NCI-H1417 treated with DMSO at 0.1 percent for 48 hours (cell line): ENCODE measurements around the gene PLOD2.
A peak's percentile ranks its signal among the peaks of the same experiment; 100 is the strongest.

Experiments
- DNase-seq: peaks from one replicate; lab custom pipeline; 2025; lab: John Stamatoyannopoulos, UW

The PLOD2 gene

DNA sequence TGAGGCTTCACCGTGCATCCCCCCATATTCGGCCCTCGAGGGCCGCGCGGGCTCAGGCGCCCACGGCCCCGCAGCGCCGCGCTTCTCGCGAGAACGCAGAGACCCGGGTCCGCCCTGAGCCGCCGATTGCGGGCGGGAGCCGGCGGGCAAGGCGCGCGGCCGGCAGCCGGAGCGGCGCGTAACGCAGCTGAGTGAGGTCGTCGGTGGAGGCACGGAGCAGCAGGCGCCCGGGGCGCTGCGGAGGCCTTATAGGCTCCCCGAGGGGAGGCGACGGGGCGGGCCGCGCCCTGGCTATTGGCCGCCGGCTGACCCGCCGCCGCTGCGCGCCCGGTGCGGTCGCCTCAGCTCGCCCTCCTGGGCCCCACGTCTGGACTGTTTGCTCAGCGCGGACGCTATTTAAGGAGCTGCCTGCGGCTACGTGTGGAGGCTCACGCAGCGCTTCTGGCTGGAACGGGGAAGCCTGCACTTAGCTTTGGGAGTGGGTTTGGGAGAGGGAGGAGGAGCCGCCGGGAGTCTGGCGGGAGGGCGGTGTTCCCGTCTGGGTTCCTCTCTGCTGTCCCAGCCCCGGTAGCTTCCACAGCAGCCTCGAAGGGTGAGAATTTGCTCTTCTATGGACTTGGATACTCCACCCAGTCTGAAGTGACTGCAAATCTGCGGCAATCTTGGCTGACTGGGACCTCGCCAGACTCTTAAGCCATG lies at the start of gene PLOD2:
TSS of gene PLOD2 (minus strand) at position 221 of the 699 bp plus-strand sequence. CDS start at position 26, 195 bp downstream.
- peak; percentile 26 for DNase-seq

DNA sequence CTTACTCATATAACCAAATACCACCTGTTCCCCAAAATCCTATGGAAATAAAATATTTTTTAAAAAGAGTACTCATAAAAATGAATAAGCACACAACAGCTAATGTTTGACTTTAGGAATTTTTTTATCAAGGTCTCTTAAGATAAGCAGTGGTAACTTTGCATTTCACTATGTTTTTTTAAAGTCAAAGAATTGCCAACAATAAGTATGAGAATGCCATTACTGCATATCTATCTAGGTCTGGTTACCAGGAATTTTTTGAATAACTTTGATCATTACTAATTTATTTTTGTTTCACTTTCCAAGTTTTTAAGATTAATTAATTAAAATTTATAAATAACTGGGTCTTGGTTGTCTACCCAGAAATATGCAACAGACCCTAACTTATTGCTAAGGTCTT lies 48.4 kb upstream of the PLOD2 start:
- DNase-seq, result no peak

DNA sequence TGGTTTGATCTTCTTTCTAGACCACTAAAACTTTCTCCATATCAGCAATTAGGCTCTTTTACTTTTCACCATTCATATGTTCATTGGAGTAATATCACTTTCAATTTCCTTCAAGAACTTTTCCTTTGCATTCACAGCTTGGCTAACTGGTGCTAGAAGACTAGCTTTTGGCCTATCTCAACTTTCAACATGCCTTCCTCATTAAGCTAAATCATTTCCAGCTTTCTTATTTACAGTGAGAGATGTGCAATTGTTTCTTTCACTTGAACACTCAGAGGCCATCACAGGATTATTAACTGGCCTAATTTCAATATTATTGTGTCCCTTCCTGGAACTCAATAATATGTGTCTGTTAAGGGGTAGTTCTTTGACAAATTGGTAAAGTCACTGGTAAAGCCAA lies 42.8 kb upstream of the PLOD2 start:
- DNase-seq, result no peak

DNA sequence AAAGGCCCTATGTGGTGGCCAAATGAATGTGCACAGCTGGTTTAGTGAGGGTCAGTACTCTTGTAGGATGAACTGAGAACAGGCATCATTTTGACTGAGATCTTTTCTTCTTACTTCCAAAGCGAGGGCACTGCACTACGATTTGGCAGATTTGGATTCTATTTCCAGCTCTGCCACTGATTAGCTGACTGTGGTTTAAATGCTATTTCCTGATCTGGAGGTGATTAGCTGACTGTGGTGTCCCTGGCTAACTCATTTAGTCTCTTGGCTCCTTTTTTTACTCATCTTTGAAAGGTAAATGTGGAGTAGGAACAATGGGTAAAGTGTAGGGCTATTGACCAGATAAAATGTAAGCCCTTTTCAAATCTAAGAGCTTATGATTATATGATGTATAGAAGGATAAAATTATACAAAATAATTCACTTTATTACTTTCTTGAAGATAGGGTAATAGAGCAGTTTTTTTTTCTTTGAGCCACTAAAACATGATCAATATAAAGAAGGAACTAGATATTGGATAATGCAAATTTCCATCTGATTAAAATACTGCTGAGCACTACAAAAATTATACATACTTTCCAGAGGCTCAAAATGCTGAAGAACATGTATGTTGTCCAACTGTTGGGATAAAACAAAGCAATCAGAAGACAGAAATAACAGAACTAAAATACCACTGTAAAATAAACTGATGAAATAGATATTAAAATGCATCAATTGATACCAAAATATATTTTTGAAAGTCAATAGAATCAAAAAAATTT lies 39.7 kb upstream of the PLOD2 start:
- DNase-seq, result no peak

DNA sequence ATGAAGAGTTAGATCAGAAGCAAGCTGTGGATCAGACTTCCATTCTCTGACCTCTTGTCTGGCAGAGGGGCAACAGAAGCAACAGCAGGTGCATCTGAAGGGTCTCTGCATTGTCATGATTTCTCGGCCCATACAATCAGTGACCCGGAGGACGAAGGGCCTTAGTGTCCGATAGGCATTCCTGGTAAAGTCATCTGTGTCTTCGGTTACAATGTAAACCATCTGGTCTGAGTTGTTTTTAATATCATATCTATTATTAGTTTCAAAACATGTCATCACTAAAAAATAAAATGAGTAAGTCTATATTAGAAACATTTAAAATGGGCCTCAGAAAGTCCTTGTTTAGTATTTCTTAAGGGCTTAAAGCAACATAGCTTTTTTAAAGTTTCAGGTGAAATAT lies 38.8 kb upstream of the PLOD2 start:
- no peak for DNase-seq

DNA sequence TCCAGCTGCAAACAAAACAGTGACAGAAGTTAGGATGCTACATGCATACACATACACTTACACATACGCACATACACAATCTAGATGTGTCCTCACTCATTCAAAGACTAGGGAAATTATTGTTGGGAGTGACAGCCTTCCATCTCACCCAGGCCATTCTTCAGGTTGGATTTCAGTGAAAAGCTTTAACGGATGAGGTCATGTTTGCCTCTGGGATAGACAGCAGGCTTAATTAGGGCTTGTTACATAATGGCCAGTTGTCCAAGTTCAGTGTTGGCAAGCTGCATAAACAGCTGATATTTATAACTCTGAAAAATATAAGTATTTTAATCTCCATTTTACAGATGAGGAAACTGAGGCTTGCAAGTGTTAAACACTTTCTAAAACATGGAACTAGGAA lies 35.8 kb upstream of the PLOD2 start:
- no peak for DNase-seq

DNA sequence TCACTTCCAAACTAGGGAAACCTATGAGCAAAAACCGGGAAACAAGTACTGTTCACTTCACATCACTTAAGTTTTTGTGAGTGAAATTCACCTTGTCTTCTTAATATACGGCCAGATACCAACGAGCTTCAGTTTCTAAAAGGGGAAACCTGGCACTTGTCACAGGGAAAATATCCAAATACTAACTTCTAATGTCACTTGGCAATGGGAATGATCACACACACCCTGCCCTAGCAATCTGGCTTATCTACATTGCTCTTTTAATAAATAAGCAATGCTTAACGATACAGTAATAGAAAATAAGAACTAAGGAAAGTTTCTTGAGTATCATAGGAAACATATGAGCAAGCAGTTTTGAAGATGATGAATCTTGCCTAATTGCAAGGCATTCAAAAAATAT lies 34.6 kb upstream of the PLOD2 start:
- no peak for DNase-seq

DNA sequence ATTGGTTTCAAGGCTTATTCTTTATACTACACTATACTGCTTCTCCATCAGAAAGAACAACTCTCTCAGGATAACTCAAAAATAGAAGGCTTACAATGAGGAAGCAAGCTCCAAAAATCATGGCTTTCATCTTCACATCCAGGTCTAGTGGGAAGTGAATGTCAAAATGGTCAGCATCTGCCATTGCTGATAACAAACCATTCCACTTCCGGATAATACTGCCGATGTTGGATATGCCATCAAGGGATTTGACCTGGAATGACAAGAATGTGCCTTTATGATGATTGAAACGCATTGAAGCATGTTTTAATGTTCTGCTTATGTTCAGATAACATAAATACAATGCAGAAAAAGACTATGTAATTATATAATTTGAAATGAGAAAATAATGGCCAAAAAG lies 34.0 kb upstream of the PLOD2 start:
- DNase-seq, result no peak

DNA sequence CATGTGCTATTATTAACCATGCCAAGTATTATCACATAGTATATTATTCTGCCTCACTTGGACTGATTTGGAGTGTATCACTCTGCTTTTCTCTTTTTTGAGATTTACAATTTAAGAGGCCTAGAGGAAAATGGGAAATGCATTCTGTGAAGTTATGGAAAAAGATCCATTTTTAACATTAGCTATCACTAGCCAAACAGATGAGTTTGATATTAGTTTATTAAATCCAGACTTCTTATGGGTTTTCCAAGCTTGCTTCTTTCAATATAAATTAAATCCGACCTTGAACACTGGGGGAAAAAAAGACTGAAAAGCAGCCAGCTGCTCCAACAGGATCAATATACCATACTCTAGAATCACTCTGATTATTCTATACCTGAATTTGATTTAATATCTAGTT lies 30.1 kb upstream of the PLOD2 start:
- DNase-seq, result no peak

DNA sequence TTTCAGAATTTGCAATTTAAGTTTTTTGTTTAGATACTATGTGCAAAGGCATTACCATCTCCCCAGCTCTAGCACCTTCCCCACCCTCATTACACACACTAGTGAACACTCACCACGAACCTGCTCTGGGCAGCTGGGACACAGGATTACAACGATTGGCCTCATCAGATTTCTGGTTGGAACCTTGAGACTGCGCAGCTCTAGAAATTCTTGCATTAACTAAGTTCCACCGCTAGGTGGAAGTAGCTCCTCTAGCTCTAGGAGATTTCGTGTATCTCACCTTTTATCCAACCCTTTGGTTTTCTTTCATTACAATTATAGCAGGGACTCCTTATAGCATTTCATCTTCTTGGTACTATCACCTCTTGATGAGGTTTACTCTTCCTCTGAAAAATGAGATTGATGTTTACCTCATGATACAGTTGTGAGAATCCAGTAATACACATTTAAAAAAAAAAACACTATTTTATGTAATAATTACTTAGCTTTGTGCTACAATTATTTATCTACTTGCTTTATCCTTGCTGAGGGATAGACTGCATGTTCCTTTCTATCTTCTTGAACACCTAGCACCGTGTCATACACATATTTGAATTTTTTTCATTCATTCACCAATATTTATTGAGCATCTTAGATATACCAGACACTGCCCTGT lies 28.7 kb upstream of the PLOD2 start:
- DNase-seq, result no peak

DNA sequence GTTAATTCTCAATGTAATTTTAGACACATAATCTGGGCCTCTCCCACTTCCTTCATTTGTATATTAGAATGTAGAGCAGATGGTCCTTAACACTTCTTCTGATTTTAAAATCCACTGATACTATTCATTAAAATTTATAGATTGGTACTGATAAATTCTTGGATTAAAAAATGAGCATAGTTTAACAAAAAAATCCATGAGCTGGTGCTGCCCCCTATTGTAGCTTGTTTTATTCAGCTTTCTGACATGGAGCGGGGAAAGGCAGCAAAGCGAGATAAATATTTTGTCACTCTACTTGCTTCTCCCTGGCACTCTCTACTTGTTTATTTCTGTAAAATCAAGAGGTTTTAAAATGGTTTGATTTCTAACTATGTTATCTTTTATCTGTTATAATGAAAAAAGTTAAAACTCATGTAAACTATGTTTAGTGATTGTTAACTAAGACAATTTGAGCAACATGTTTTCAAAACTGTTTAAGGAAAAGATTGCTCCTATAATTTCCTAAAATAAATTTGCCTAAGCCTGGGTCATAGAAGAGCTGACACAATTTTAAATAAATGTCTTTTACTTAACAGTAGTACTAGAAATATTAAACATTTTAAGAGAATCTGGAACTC lies 26.5 kb upstream of the PLOD2 start:
- no peak for DNase-seq

DNA sequence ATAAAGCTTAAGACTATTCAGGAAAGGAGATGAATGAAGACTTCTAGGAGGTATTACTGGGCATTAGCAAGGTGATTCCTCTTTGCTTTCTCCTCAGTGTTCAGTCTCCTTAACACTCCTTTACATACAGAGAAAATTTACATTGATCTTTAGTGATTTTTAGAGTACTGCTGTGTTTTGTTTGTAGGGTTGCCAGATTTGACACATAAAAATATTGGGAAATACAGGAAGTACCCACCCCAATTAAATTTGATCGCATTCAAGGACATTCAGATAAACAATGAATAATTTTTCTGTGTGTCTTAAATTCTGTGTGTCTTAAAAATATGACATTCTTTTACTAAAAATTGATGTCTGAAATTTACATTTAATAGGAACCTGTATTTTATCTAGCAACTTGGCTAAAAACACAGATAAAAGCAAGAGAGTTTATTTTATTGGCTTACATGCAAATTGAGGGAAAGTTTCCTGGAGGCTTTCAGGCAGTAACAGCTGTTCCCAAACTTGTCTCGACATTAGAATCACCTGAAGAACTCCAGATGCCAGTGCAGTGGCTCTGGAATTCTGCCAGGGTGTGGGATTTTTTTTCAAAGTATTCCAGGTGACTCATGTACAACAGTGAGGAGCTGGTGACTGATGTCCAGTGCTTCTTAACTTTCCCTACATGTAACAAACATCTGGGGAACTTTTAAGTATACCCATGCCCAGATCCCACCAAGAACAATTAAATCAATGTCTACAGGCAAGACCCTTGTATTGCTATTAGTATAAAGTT lies 23.4 kb upstream of the PLOD2 start:
- DNase-seq, result no peak

DNA sequence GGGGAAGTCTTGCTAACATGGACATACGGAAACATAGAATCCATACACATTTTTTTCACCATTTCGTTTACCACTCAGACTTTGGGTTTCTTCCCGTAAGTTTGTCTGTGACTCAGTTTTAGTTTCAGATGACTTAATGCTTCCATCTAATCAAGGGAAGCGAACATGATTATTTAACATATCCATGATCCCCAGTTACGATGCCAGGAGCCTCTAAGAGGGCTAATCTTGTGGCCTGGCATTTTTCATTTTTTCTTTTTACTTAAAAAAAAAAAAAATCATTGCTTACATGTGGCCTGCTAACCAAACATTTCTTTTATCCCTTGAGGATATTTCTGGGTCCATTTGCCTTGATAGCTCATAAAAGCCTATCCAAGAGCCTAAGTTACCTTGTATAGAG lies 20.2 kb upstream of the PLOD2 start:
- DNase-seq, result no peak

DNA sequence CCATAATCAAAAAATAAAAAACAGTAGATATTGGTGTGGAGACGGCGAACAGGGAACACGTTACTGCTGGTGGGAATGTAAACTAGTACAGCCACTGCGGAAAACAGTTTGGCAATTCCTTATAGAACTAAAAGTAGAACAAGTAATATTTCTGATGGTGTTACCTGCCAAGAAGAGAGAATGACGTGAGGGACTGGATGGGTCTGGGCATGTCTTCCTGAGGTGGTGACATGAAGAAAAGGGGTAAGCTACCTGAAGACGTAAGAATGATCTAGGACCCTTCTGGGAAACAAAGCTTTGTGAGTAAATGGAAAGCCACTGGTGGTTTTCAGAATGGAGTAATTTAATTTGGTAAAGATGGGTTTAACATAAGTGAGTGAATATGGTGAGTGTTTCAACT lies 19.4 kb upstream of the PLOD2 start:
- no peak for DNase-seq

DNA sequence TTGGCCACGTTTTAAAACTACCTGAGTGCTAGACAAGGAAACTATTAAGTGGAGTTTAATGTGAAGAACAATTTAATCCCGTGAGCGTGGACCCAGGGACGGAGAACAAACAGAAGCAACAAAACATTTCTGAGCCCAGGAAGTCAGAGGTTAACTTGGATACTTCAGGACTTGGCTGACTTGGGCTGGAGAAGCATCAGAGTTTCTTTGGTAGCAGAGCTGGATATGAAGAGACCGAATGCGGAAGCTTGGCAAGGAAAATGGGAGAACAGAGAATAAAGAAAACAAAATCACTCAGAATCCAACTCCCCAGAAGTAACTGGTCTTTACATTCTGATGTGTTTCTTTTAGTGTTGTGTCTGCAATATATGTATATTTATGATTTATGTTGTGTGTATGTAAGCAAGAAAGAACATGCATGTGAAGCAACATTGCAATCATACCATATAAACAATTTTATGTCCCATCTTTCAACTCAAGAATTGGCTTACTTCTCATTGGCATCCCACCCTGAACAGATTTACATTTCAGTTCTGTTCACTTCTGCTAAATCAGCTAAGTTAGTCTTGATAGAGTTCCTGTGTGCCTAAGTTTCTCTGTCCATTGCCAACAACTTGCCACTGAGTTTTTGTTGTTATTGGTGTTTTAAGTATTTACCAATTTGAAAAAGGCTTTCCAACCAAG lies 17.2 kb upstream of the PLOD2 start:
- DNase-seq, result no peak

DNA sequence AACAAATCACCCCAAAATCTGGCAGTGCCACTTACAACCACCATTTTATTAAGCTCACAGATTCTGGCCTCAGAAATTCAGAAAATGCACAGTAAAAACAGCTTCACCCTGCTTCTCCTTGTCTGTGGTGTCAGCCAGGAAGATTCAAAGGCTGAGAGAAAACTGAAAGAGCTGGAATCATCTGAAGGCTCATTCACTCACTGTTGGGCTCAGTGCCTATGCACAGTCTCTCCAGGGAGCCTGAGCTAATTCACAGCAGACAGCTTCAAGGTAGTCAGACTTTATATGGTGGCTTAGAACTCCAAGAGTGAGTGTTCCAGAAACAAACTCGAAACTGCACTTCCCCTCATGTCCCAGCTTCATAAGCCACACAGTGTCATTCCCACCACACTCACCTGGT lies 16.5 kb upstream of the PLOD2 start:
- no peak for DNase-seq

DNA sequence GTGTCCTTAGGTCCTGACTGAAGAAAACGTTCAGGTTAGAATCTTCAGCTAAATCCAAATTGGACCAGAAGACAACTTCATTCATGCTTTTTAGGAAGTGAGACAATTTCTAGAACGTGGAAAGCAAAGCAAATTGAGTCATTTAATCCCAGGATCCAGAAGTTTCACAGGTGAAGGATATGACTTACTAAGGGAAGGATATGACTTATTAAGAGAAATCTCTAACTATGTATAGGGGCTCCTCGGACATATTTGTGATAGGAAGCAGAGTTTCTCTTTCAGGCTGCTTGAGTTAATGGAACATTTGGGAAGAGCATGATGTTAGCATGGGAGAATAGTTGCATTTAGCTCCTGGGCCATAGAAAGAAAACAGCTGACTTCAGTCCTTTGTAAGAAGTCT lies 16.1 kb upstream of the PLOD2 start:
- DNase-seq, result no peak

DNA sequence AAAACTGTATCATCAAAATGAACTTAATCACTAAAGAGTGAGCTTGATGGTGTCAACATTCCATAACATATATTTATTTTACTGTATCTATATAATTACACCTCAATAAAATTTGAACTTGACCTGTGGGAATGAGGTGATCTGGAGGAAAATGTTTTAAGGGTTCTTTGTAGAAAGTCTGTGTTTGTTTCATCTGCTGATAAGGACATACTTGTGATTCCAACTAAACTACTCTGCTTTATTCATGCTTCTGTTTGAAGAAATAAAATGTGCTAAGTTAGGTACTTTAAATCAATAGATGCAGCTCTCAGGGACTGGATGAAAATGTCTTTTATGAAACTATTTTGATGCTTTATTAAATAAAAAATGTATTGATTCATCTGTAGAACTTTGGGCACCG lies 11.6 kb upstream of the PLOD2 start:
- no peak for DNase-seq

DNA sequence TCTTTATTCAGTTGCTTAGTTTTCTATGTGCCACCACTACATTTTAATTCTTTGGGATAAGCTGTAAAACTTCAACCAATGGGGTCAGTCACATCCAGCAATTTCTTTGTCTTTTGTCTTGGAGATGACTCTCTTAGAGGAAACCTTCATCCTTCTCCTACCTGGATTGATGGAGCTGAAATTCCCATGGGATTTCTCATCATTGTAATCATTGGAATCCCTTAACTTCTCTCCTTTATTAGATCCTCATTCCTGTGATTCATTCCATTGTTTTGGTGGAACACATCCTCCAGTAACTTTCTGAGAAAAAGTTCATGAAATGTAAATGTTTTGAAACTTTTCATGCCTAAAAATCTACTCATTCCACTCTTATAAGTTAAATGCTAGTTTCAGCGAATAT lies 9.6 kb upstream of the PLOD2 start:
- no peak for DNase-seq

DNA sequence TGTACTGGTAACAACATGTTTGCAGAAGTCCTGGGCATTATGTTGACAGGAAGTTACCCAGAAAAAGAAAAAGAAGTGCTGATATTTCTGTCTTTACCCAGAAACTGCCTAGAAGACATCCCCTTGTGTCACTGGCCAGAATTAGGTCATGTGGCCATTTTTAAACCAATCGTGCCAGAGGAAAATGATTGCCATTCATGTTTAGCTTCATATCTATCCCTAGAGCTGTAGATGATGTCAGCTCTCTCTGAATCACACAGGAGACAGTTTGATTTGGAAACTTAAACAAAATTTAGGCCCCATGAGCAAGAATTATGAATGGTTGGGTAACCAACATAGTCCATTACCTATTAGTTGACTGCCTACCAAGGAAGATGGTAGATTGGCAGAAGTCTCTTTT lies 8.9 kb upstream of the PLOD2 start:
- no peak for DNase-seq

DNA sequence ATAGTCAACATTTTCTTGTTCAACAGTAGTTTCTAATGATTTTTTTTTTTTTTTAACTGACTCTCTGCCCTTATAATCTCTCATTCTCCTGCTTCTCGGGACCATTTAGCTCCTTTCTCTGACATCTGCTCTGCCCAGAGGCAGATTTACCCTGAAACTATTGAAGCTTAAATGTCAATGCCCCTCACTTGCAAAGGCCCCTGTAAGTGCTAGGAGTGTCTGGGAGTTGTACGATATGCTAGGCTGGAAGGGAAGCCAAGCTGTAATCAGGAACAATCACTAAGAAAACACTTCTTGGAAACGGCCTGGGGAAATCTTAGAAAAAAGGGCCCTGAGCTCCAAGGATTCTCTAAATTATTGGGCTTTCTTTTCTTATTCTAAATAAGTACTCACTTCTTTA lies 5.8 kb upstream of the PLOD2 start:
- DNase-seq, result no peak

DNA sequence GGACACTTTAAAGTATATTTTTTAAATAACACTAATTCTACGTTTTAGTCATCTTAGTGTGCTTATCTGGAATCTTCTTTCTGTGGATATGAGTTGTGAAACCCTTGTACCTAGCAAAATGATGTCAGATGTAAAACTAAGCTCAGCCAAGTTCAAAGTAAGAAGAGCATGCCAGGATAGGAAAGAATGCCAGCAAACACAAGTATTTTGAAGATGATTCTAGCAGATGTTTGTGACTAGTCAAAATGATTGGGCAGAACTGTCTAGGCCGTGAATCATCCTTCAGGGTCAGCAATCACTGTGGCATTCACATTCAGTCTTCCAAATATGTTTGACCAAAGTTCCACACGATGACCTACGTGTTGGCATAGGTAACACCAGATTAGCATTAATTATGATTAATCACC lies 5.4 kb upstream of the PLOD2 start:
- no peak for DNase-seq
